Stimulated activated CD4-positive, alpha-beta T cell treated with anti-CD3 and anti-CD28 coated beads, Interleukin-15, amount 100 ng/mL, for 48 hours (primary cell): ENCODE measurements around the gene MAST2.
"Not testable (repeated sequence)": the region's sequence is repeated elsewhere in the genome, so short reads cannot be mapped to it uniquely, and the experiment has no call there.

Experiments used
- DNase-seq, 2 donors: peaks; one replicate each; pipeline ENCODE4 v3.0.0-alpha.2; 2020; ENCODE audit warnings: low read depth in 2 of 2

MAST2 gene

DNA sequence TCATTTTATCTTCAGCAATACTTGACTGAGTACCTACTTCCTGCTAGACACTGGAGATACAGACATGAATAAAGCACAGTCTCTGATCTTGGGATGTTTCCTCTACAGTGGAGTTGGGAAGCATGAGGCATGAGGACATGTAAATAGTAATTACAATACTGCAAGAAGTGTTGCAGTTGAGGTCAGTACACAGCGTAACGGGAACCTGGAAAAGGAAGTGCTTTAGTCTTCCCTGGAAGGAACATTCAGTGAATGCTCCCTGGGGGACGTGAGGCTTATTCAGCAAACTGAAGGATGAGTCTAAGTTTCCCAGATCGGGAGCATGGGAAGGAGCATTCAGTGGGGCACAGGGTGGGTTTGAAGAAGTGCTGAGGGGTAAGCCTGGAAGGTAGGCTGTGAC, 216.6 kb downstream of the MAST2 start:
- no peak for DNase-seq

DNA sequence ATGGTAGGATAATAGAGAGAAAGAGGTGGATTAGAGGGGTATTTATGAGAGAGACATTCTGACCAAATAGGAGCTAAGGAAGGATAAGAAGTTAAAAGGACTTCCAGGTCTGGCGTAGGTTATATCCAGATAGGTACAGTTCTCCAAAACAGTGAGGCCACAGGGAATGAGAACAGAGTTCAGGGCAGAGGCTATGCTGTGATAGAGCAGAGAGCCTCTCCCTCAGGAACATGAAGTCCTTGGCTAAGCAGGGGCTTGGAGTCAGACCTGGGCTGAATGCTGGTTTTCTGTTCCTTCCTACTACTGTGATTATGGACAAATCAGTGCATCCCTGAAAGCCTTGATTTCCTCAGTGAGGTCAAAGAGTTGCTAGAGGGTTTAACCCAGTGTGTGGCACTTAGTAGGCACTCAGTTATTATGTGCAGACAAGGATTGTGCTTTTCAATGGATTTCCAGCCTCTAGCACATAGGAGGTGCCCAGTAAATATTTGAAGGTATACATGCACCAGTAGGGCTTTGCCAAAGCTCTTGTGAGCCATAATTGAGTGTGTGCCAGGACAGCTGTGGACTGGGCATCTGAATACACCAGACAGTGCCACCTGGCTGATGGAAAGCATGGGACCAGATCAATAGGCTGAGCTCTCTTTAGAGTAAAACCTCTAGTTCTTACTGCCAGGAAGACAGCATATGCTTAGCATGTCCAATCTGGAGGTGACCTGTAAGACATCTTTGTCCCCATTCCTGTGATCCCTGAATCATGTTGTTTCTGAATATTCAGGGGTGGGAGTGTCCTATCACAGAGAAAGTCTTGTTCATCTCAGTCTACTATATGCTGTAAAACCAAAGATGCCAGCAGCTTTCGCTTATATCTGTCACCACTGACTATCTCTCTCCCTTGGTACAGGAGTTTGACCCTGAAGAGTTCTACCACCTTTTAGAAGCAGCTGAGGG, 217.9 kb downstream of the MAST2 start:
- no peak for DNase-seq

DNA sequence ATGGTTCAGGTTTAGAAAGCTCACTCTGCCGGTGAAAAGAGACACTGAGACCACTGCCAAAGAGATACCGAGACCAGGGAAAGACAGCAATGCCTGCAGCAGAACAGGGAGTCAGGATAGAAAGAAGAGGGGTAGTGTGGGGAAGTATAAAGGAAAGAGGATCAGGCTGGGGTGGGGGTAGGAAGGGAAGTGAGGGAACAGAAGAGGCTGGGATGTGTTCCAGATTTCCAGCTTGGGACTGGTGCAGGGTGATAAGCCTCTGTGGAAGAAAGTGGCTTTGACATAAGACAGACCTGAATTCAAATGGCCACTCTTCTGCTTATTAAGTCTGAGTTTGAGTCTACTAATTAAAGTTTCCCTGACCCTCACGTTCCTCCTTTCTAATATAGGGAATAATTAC, 223.1 kb downstream of the MAST2 start:
- no peak for DNase-seq

DNA sequence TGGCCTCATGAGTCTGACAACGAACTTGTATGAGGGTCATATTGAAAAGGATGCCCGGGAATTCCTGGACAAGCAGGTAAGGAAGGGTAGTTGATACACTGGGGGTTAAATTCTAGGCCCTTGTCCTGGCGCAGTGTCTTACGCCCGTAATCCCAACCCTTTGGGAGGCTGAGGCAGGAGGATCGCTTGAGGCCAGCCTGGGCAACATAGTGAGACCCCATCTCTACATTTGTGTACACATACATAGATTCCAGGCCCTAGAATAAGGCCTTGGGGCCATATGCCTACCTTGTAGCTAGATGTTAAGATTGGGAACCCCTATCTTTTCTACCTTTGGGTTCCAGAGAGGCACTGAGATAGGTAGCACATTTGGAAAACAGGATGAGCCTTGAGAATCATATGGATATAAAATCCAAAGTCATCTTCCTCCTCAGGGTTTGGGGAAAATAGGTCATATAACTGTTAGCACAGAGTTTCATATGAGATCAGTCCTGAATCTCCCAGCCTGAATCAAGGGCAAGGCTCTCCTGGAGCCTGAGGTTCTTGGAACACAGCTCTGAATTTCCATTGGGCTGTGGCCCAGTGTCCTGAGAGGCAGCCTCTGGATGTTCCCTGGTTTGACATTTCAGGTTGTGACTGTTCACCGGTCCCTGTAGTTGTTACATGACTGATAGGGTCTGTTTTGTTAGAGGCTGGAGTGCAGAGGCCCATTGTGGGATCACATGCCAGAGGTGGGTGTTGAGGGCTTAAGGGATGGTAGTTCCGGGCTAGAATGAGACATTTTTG, 224.6 kb downstream of the MAST2 start:
- no peak for DNase-seq

DNA sequence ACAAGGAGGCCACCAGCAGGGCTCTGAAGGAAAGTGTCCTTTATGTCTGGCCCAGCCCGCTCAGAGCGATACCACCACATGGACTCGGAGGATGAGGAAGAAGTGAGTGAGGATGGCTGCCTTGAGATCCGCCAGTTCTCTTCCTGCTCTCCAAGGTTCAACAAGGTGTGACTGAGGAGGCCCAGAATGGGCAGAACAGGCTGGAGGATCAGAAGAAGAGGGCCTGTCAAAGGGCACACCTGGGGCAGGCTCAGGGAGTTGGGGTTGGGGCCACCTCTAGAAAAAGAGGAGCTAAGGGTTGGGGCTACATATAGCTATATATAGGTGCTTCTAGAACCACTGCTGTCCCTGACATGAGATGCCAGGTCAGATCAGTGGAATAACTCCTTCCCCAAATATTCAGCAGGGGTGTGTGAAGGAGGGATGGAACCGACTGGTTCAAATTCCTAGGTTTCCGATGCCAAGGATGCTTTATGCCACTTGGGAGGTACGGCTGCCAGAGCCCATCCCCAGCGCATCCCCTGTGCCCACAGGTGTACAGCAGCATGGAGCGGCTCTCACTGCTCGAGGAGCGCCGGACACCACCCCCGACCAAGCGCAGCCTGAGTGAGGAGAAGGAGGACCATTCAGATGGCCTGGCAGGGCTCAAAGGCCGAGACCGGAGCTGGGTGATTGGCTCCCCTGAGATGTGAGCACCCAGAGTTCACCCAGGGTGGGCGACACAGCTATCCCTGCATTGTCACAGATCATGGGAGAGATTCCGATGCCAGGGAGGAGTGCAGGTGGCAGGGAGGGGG, 226.9 kb downstream of the MAST2 start:
- DNase-seq = no peak

DNA sequence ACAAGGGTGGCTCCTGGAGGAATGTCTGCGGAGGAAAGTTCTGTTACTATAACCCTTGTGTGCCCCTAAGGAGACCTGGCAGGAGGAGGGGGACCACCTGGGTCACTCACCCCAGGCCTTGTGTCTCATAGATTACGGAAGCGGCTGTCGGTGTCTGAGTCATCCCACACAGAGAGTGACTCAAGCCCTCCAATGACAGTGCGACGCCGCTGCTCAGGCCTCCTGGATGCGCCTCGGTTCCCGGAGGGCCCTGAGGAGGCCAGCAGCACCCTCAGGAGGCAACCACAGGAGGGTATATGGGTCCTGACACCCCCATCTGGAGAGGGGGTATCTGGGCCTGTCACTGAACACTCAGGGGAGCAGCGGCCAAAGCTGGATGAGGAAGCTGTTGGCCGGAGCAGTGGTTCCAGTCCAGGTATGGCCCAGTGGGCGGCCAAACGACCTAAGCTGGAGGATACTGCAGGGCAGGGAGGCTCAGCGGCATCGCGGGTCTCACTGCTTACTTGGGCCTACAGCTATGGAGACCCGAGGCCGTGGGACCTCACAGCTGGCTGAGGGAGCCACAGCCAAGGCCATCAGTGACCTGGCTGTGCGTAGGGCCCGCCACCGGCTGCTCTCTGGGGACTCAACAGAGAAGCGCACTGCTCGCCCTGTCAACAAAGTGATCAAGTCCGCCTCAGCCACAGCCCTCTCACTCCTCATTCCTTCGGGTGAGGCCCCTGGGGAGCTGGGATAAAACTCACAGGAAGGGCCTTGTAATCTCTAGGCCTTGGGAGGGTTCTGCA, 227.7 kb downstream of the MAST2 start:
- no peak for DNase-seq

DNA sequence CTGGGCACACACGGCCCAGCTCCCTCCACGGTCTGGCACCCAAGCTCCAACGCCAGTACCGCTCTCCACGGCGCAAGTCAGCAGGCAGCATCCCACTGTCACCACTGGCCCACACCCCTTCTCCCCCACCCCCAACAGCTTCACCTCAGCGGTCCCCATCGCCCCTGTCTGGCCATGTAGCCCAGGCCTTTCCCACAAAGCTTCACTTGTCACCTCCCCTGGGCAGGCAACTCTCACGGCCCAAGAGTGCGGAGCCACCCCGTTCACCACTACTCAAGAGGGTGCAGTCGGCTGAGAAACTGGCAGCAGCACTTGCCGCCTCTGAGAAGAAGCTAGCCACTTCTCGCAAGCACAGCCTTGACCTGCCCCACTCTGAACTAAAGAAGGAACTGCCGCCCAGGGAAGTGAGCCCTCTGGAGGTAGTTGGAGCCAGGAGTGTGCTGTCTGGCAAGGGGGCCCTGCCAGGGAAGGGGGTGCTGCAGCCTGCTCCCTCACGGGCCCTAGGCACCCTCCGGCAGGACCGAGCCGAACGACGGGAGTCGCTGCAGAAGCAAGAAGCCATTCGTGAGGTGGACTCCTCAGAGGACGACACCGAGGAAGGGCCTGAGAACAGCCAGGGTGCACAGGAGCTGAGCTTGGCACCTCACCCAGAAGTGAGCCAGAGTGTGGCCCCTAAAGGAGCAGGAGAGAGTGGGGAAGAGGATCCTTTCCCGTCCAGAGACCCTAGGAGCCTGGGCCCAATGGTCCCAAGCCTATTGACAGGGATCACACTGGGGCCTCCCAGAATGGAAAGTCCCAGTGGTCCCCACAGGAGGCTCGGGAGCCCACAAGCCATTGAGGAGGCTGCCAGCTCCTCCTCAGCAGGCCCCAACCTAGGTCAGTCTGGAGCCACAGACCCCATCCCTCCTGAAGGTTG, 231.4 kb downstream of the MAST2 start:
- no peak for DNase-seq

DNA sequence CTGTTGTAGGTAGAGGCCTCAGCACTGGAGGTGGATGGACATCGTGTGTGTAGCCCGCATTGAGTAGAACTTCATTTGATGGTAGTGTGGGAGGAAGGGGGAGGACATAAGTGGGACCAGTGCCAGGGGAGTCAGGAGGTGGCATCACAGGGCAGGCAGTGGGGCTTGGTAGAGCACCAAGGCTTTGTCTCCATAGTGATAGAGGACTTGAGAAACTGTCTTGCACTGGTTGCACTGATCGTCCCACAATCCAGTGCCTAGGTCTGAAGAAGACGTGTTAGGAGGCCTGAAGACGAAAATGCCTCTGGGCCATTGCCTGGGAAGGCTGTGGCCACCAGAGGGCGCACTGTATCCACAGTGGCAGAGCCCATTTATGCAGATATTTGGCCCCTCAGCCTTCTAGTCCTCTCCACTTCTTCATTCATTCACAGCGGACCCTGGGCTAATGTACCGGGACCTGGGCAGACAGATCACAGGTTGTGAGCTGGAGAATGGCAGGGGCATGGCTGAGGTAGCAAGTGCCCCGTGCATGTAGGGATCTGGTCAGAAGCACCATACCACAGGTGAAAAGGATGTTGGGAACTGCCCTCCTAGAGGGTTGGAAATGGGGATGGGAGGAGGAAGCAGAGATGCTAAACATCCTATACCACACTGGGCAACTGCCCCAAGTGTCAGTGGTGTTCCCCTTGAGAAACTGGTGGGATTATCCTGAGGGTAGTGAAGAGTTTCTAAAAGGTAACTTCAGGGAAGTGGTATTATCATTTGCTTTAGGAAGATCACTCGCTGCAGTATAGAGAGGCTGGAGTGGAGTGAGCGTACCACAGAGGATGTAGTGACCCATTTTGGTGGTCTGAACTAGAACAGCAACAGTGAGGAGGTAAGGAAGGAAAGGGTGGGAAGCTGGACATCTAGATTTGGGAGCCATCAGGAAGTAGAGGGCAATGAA, 233.8 kb downstream of the MAST2 start:
- DNase-seq = peak; percentile 70 to 76

DNA sequence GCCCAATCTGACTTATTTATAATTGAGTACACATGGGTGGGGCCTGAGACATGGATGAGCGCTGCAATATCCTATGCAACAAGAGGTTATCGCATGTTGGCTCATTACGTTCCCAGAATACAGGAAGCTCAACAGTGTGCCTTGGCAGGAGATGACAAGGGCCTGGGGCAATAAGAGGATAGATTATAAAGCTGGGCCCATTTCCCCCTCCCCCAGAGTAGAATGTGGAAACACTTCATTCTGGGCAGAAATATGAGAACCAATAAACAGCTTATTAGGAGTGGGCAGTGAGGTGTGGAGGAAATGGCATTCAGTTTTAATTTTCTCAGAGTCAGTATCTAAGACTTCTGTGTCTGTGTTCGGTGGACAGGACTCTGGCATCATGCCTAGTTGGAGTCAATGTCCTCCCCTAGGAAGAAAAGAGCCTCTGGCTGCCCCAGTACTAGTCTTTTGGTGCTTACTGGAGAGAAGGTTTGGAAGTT, 236.2 kb downstream of the MAST2 start:
- DNase-seq = no peak

DNA sequence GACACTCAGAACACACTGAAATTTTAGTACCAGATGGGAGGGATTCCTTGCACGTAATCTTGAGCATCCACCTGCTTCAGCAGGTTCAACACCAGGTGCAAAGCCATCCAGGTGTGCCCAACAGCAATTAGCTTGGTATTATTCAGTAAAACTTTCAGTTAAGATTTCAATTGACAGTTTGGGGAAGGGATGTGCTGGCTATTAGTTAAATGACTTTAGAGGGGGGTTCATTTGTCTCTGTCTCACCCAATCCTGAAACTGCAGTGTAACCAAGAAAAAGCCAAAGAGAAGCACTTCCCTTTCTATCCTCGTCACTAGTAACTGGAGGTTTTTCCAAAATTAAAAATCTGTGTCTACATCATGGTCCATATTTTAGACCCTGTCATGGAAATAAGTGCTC, 238.1 kb downstream of the MAST2 start:
- no peak for DNase-seq

DNA sequence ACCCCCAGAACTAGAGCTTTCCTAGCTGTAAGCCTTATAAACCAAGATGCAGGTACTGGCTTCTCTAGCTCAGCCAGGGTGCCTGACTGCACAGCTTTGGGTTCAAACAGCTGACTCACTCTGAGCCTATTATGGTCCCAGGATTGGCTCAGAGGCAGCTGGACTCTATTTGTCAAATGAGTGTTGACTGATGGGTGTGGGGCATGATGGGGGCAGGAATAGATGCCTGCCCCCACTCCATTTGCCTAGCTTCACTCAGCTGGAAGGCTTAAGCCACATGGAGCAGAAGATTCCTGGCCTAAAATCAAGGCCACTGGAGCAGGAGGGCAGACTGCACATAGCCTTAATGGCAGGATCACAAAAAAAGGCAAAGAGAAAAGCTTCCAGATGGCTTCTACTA, 238.6 kb downstream of the MAST2 start:
- DNase-seq = no peak

DNA sequence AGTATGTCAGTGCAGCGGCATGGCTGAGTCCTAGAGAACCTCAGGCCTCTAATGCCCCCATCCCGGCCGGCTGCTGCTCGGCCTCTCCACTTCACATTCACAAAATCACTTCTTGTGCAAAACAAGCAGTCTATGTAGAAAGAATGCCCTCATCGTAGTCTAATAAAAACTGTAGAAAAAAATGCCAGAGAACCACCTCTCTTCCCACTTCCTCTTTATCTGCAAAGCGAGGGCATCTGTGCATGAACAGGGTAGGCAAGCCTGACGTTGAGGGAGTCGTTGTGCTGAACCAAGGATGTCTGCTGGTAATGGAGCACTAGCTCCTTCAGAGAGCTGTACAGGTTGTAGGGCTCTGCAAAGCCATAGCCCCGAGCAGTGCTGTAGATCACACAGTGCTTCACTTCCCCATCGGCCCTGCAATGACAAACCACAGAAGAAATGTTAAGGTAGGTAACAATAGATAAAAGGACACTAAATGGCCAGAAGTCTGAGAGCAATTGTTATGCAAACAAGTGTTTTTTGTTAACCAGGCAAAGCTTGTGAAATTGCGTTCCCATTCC, 240.1 kb downstream of the MAST2 start:
- no peak for DNase-seq

DNA sequence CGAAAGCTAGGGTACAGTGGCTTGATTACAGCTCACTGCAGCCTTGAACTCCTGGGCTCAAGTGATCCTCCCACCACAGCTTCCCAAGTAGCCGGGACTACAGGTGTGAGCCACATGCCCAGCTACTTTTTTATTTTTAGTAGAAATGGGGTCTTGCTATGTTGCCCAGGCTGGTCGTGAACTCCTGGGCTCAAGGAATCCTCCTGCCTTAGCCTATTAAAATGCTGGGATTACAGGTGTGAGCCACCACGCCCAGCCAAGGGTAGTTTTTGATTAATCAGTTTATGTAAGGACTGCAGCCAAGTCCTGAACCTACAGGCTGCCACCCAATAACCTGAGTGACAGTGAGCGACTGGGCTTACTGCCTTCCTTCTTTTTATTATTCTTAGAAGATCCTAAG, 240.7 kb downstream of the MAST2 start:
- no peak for DNase-seq

DNA sequence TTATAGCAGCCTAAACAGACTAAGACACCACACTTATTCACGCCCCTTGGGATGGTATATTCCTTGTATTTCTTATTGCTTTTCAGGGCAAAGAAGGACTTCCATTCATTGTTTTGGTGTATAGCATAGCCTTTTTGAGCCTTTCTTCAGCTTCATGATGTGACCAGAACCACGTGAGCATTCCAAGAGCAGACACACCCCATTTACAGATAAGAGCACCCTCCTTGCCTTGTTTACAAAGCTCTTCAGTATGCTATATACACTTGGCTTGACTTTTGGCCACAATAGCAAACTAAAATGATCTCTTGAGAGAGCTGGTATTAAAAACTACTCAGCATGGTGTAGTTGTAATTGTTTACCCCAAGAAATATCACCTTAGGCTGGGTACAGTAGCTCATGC, 250.3 kb downstream of the MAST2 start:
- DNase-seq = no peak

DNA sequence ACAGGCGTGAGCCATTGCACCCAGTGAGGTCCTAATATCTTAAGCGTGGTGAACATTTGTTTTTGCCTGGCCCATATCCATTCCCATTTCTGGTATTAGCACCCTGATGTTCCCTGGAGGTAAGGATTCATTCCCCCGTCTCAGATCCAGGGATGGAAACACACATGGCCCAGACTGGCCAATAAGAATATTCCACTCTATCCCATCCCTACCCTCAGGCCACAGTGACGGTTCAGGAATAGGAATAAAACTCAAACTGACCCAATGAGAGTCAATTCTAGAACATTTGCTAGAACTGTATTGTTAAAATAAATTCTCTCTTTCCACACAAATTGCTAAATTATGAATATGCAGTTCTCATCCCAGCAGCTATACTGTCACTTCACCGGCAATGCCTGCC, 252.9 kb downstream of the MAST2 start:
- DNase-seq = no peak

DNA sequence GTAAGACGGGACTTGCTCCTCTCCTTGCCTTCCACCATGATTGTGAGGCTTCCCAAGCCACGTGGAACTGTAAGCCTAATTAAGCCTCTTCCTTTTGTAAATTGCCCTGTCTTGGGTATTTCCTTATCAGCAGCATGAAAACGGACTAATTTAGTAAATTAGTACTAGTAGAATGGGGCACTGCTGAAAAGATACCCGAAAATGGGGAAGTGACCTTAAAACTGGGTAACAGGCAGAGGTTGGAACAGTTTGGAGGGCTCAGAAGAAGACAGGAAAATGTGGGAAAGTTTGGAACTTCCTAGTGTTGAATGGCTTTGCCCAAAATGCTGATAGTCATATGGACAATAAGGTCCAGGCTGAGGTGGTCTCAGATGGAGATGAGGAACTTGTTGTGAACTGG, 253.8 kb downstream of the MAST2 start:
- not testable (repeated sequence) for DNase-seq

DNA sequence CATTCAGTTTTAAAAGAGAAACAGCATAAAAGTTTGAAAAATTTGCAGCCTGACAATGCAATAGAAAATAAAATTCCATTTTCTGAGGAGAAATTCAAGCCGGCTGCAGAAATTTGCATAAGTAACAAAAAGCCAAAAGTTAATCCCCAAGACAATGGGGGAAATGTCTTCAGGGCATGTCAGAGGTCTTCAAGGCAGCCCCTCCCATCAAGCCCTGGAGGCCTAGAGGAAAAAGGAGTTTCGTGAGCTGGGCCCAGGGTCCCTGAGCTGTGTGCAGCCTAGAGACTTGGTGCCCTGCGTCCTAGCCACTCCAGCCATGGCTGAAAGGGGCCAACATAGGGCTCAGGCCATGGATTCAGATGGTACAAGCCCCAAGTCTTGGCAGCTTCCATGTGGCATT, 254.4 kb downstream of the MAST2 start:
- no peak for DNase-seq

DNA sequence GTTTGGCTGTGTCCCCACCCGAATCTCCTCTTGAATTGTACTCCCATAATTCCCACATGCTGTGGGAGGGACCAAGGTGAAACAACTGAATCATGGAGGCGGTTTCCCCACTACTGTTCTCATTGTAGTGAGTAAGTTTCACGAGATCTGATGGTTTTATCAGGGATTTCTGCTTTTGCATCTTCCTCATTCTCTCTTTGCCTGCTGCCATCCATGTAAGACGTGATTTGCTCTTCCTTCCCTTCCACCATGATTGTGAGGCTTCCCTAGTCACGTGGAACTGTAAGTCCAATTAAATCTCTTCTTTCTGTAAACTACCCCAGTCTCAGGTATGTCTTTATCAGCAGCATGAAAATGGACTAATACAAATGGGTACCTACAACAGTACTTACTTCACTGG, 255.5 kb downstream of the MAST2 start:
- no peak for DNase-seq

DNA sequence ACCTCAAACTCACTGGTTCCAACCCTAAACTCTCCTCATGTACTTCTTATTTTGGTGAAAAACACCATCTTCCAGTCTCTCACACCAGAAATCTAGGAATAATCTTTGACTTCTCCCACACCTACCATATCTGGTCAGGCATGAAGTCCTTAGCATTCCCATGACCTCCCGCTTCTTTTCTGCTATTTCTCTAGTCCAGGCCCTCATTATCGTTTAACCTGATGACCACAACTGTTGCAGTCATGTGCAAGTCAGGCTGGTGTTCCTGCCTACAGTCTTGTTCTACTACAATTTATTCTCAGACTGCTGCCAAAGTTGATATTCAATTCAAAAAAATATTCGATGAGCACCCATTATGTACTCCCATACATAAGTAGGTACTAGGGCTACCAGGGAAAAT, 257.7 kb downstream of the MAST2 start:
- no peak for DNase-seq
